Astrocyte (in vitro differentiated cells and primary cell): ENCODE results near the gene CELF4. TPM values are rescaled to one million over a fixed set of nuclear protein-coding genes. Genes with fewer than 3 reads are reported as not detected.

Source experiments
- DNase-seq: peaks from one replicate; pipeline ENCODE4 v3.0.0-alpha.2; 2010; ENCODE audit warnings: low read depth
- FAIRE-seq: peaks from 2 replicates; lab custom pipeline; 2011; peaks lifted over from hg19 to GRCh38; lab: Jason Lieb, UNC
- H2AFZ ChIP-seq: 2 replicates; pipeline ENCODE4 v1.6.0; 2012; ENCODE audit warnings: low read depth, low read length, inconsistent platforms
- H3K27ac ChIP-seq: 2 replicates; pipeline ENCODE4 v1.5.1; 2011; ENCODE audit warnings: low read depth, low read length, inconsistent platforms
- H3K27me3 ChIP-seq: 2 replicates; pipeline ENCODE4 v1.6.0; 2011; ENCODE audit warnings: low read length, inconsistent platforms; ENCODE audit not compliant: insufficient read depth
- H3K36me3 ChIP-seq: 2 replicates; pipeline ENCODE4 v1.5.1; 2011; ENCODE audit warnings: low read length, inconsistent platforms; ENCODE audit not compliant: insufficient read depth
- H3K4me1 ChIP-seq: 2 replicates; pipeline ENCODE4 v1.5.1; 2011; ENCODE audit warnings: low read length, inconsistent platforms; ENCODE audit not compliant: insufficient read depth
- H3K4me2 ChIP-seq: 2 replicates; pipeline ENCODE4 v1.6.0; 2012; ENCODE audit warnings: low read length, inconsistent platforms
- H3K4me3 ChIP-seq: 2 replicates; pipeline ENCODE4 v1.5.1; 2011; ENCODE audit warnings: low read depth, mild to moderate bottlenecking, low read length, inconsistent platforms; ENCODE audit not compliant: insufficient read depth
- H3K79me2 ChIP-seq: 2 replicates; pipeline ENCODE4 v1.6.0; 2012; ENCODE audit warnings: mild to moderate bottlenecking, low read length, inconsistent platforms; ENCODE audit not compliant: insufficient read depth
- H3K9ac ChIP-seq: 2 replicates; pipeline ENCODE4 v1.6.0; 2012; ENCODE audit warnings: mild to moderate bottlenecking, low read length, inconsistent platforms
- H3K9me3 ChIP-seq: 2 replicates; pipeline ENCODE4 v1.5.1; 2012; ENCODE audit warnings: low read depth, mild to moderate bottlenecking, low read length, inconsistent platforms; ENCODE audit not compliant: insufficient read depth
- H4K20me1 ChIP-seq: 2 replicates; pipeline ENCODE4 v1.6.0; 2012; ENCODE audit warnings: low read length, inconsistent platforms; ENCODE audit not compliant: insufficient read depth
- H3K27ac Mint-ChIP-seq: one replicate; pipeline ENCODE4 v1.8.0; 2021; ENCODE audit warnings: mild to moderate bottlenecking, mixed read lengths; ENCODE audit not compliant: unreplicated experiment
- H3K27me3 Mint-ChIP-seq: one replicate; pipeline ENCODE4 v1.8.0; 2021; ENCODE audit warnings: low read depth, mixed read lengths; ENCODE audit not compliant: unreplicated experiment
- H3K36me3 Mint-ChIP-seq: one replicate; pipeline ENCODE4 v1.8.0; 2021; ENCODE audit warnings: low read depth, mixed read lengths; ENCODE audit not compliant: unreplicated experiment
- H3K4me1 Mint-ChIP-seq: one replicate; pipeline ENCODE4 v1.8.0; 2021; ENCODE audit warnings: low read depth, mixed read lengths; ENCODE audit not compliant: unreplicated experiment
- H3K4me3 Mint-ChIP-seq: one replicate; pipeline ENCODE4 v1.8.0; 2021; ENCODE audit warnings: mild to moderate bottlenecking, moderate library complexity, mixed read lengths; ENCODE audit not compliant: unreplicated experiment
- H3K9me3 Mint-ChIP-seq: one replicate; pipeline ENCODE4 v1.8.0; 2021; ENCODE audit warnings: mild to moderate bottlenecking, mixed read lengths; ENCODE audit not compliant: unreplicated experiment
- CTCF ChIP-seq: IDR thresholded peaks from 2 replicates; pipeline ENCODE4 v1.5.1; 2011; ENCODE audit warnings: low read depth, mild to moderate bottlenecking, inconsistent platforms, low read length, moderate library complexity; ENCODE audit not compliant: insufficient read depth
- EZH2 ChIP-seq: IDR thresholded peaks from 2 replicates; pipeline ENCODE4 v1.6.1; 2012; ENCODE audit warnings: mild to moderate bottlenecking, low read length, inconsistent platforms; ENCODE audit not compliant: insufficient read depth
- total RNA-seq: library from RNA; stranded (reverse); gene quantifications from 2 replicates; pipeline ENCODE4 v1.2.1, GENCODE V29; 2021

Gene CELF4
- total RNA-seq, 1 donor from 2014 or later, result 0.16 TPM

GRCh38 chr18:37274309-37275236 is 291.0 kb downstream of the CELF4 start:
- Histone ChIP-seq H3K27ac (no peak overlapping the region), H3K27me3 (peaks cover 26% of the 10 kb centered on the region), H3K79me2 (no peaks in the 10 kb centered on the region), H3K4me1 (no peaks in the 10 kb centered on the region), H2AFZ (no peak overlapping the region), H3K4me2 (no peak overlapping the region), H3K9me3 (no peaks in the 10 kb centered on the region), H3K4me3 (no peak overlapping the region), H3K9ac (no peak overlapping the region), H4K20me1 (no peaks in the 10 kb centered on the region), H3K36me3 (no peaks in the 10 kb centered on the region)
- H3K36me3 Mint-ChIP-seq, result no peaks in the 10 kb centered on the region
- H3K4me1 Mint-ChIP-seq, result no peaks in the 10 kb centered on the region
- peak; percentile 61 for TF ChIP-seq EZH2
- no peak for TF ChIP-seq CTCF
- H3K27ac Mint-ChIP-seq, result no peak overlapping the region
- FAIRE-seq (no peak), DNase-seq (no peak)
- peaks cover 11% of the 10 kb centered on the region for H3K9me3 Mint-ChIP-seq
- peaks cover 41% of the 10 kb centered on the region for H3K27me3 Mint-ChIP-seq
- H3K4me3 Mint-ChIP-seq, result no peak overlapping the region

- peaks cover 11% of the 10 kb centered on the region for H3K9me3 Mint-ChIP-seq
- FAIRE-seq, result no peak
Observed at GRCh38 chr18:37272841-37273240, 292.8 kb downstream of the CELF4 start.

More at GRCh38 chr18:37272841-37273240, 292.8 kb downstream of the CELF4 start:
- Mint-ChIP-seq H3K4me1 (no peaks in the 10 kb centered on the region), H3K4me3 (no peak overlapping the region), H3K27me3 (peaks cover 40% of the 10 kb centered on the region), H3K36me3 (no peaks in the 10 kb centered on the region), H3K27ac (no peak overlapping the region)
- no peak overlapping the region for H3K4me3 ChIP-seq
- no peak overlapping the region for H3K9ac ChIP-seq
- H3K36me3 ChIP-seq, result no peaks in the 10 kb centered on the region
- H3K27me3 ChIP-seq, result peaks cover 26% of the 10 kb centered on the region
- no peak overlapping the region for H3K4me2 ChIP-seq
- TF ChIP-seq CTCF, result no peak
- no peak for TF ChIP-seq EZH2
- H2AFZ ChIP-seq, result no peak overlapping the region
- no peak overlapping the region for H3K27ac ChIP-seq
- H3K79me2 ChIP-seq, result no peaks in the 10 kb centered on the region
- no peaks in the 10 kb centered on the region for H3K4me1 ChIP-seq
- H3K9me3 ChIP-seq, result no peaks in the 10 kb centered on the region
- no peaks in the 10 kb centered on the region for H4K20me1 ChIP-seq
- no peak for DNase-seq
